HG02678 (cell line): ENCODE data around the gene MAPK4.
"Not testable (repeated sequence)": the region's sequence is repeated elsewhere in the genome, so short reads cannot be mapped to it uniquely, and the experiment has no call there.

Experiments used
- ATAC-seq: cut with Tn5 transposase; IDR thresholded peaks from one replicate; pipeline ENCODE4 v1.9.1; 2021; ENCODE audit warnings: mild to moderate bottlenecking, moderate library complexity; ENCODE audit not compliant: unreplicated experiment

The MAPK4 gene

DNA sequence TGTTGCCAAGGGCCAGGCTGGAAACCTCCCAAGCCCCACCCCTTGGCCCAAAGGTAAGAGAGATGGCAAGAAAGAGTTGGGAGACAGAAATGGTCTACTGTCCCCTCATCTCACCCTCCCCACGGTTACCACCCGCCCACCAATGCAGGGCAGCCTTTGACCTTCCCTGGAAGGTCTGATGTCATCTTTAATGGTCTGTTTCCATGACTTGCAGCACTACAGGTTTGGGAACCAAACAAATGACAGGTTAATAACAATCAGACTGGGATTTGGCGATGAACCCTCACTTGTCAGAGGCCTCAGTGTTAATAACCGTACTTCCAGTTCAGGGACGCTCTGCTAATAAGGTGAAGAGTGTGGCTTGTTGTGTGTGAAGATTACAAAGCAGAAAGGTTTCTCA is 189.5 kb downstream of the MAPK4 start:
- ATAC-seq = no peak

DNA sequence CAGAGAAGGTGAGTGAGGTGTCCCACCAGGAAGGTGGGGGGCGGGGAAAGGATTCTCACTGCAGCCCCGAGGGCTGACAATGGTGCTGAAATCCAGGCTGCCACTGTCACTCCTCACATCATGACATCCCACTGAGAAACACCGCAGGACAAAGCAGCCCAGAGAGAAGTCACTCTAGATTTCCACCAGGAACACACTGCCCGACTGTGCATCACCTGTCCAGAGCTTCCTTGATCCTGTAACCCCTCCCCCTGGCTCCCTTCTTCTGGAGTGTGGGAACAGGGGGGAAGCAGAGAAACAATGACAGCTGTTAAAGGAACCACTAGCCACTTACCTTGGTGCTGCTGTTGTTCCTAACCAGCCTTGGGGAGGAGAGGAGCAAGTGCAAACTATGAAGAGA is 190.1 kb downstream of the MAPK4 start:
- no peak for ATAC-seq

DNA sequence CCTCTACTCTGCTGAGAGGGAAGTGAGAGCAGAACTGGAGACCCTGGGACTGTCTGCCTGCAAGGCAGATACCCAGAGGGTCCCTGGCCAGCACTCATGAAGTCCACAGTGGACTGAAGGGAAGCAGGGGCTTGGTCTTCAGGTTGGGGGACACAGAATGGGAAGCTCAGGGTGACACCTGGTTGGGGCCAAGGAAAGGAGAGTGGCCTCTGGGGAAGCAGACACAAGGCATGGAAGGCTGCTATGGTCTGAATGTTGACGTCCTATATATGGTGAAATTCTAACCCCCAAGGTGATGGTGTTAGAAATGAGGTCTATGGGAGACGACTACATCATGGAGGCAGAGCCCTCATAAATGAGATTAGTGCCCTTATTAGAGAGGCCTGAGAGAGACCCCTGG is 190.7 kb downstream of the MAPK4 start:
- ATAC-seq = no peak

DNA sequence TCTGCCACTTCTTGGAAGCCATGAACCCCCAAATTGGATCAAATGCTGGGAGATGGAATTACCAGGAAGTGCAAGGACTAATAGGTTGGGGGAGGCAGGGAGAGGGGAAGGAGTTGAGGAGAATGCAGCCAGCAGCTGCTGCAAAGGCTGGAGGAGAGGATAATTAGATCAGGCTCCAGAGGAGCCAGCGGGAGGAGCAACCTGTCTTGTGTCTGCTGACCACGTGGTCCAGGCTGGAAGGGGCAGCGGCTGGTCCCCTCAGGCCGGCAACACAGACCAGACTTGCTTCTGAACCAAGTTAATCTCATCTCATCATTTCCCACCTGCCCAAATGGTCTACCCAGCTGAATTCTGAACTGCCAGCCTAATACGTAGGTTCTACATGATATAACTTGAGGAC is 191.6 kb downstream of the MAPK4 start:
- no peak for ATAC-seq

DNA sequence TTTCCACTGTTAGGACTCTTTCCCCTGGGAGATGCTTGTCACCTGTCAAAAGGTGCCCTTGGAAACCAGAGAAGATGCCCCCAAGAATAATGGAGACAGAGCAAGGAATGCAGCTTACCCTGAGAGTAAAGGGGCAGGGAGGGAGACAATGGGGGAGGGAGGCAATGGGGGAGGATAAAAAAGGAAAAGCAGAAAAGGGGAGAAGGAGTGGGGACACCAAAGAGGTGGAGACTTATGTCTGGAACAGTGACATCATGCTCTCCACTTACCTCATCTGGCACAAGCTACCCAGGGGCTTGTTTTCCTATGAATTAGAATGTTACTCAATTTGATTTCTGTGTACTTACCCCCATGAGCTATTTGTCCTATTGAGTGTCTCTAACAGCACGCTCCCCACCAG is 192.1 kb downstream of the MAPK4 start:
- no peak for ATAC-seq

DNA sequence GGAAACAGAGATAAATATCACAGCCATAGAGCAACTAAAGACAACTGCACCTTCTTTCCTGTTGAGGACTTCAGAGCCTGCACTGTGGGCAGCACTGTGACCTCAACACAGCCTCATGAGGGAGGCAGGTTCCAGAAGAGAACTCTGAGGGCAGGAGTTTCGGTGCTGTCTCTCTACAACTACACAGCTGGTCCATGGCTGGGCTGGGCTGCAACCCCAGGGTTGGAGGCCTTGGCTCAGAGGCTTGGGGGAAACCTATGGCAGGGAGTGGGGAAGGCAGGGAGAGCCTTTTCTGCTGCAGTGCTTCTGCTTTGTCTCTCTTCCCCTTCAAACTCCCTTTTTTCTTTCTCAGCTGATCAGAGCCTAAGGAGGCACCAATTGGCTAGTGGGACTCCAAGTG is 193.4 kb downstream of the MAPK4 start:
- ATAC-seq = no peak

DNA sequence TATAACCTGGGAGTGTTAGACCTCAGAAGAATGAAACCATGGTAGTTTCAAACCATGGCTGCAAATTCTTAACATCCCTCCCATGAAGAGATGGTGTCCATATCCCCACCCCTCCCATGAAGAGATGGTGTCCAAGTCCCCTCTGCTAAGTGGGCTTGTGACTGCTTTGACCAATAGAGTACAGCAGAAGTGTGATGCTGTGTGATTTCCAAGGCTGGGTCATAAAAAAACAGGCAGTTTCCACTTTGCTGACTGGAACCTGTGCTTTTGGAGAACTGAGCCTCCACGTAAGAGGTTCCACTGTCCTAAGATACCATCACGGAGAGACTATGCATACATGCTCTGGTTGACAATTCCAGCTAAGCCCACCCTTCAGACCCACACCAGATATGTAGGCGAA is 194.4 kb downstream of the MAPK4 start:
- no peak for ATAC-seq

DNA sequence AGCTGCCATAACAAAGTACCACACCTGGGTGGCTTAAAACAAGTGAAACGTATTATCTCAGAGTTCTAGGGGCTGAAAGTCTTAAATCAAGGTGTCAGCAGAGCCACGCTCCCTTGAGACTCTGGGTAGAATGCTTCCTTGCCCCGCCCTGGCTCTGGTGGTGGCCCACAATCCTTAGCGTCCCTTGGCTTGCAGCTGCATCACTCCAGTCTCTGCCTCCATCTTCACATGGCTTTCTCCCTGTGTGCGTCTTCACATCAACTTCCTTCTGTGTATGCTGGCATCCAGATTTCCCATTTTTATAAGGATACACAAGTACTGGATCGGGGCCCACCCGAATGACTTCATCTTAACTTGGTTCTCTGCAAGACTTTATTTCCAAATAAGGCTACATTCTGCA is 197.5 kb downstream of the MAPK4 start:
- no peak for ATAC-seq

DNA sequence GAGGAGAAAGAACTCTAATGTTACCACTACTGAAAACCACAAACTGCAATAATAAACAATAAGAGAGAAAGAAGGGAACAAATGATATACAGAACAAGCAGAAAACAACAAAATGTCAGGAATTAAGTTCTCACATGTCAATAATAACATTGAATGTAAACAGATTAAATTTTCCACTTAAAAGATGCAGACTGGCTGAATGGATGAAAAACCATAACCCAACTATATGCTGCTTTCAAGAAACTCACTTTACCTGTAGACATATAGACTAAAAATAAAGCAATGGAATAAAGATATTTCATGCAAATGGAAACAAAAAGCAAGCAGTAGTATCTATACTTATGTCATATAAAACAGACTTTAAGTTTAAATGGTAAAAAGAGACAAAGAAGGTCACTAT is 209.6 kb downstream of the MAPK4 start:
- ATAC-seq = no peak

DNA sequence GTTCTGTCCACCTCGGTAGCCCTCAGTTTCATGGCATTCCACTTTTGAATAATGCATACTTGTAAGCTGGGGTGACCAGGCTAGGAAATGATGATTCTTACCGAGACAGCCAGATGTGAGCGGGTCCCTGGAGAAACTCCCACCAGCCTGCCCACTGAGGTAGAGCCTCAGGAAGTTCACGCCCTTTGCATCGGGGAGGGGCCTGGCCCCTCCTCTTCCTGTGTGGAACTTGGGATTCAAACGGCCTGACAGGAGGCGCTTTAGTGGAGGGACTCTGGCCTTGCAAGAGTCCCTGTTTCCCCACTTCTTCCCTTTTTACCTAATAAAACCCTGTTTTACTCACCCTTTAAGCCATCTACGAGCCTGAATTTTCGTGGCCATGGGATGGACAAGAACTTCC is 215.3 kb downstream of the MAPK4 start:
- no peak for ATAC-seq

DNA sequence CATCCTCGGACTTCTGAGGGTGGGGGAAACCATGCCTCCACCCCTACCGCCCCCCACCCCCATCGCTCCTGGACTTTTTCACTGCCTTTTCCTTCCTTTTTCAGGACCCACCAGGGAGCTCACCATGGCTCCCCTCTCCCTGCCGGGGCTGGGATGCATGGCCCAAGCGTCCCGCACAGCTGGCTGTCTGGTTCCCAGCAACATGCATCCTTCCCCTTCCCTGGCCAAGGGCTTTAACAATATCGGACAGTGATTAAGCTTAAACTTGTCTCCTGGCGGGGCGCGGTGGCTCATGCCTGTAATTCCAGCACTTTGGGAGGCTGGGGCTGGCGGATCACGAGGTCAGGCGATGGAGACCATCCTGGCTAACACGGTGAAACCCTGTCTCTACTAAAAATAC is 215.8 kb downstream of the MAPK4 start:
- no peak for ATAC-seq

DNA sequence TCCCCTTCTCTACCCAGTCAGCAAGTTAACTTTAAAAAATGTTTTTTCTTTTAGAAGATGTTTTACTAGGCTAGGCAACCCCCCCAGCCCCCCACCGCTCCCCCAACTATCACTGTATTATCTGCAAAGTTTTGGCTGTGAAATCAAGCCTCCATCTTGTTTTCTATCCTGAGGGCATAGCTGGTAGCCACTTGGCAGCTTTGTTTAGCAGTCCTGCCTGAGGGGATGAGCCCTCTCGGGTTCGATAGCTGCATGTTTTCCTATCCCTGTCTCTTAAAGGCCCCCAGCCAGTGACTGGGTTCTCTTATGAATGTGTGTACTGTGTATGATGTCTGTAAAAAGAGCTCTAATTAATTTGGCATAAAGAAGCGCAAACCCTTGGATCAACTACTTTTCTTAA is 216.5 kb downstream of the MAPK4 start:
- no peak for ATAC-seq

DNA sequence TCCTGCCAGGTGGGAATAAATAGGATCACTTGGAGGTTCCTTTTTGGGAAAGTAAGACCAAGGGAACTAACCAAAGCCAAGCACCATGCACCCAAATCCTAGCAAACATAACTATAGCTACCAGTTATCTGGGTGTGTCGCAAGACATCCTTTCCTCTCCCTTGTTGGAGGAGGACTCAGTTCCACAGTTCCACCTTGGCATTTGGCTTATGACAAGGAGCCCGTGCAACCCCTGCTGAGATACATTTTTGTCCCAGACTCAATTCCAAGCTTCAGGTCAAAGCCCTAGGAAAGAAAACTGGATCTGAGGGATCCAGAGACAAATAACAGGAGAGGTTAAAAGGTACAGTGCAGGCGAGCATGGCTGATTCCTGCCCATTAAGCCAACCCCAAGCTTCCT is 219.1 kb downstream of the MAPK4 start:
- not testable (repeated sequence) for ATAC-seq
